HG02884 (cell line): ENCODE measurements around the gene TARDBP.
"Not testable (repeated sequence)": the region's sequence is repeated elsewhere in the genome, so short reads cannot be mapped to it uniquely, and the experiment has no call there.

ENCODE experiments used
- ATAC-seq: cut with Tn5 transposase; IDR thresholded peaks from one replicate; pipeline ENCODE4 v1.9.1; 2021; ENCODE audit warnings: mild to moderate bottlenecking, moderate library complexity; ENCODE audit not compliant: unreplicated experiment

TARDBP gene

GRCh38 chr1:11042065-11042464 lies 29.6 kb downstream of the TARDBP start:
- ATAC-seq = no peak

- no peak for ATAC-seq
Observed at GRCh38 chr1:11042995-11043874, 30.8 kb downstream of the TARDBP start.

GRCh38 chr1:11044086-11044848 lies 31.8 kb downstream of the TARDBP start:
- no peak for ATAC-seq

- no peak for ATAC-seq
Observed at GRCh38 chr1:11044849-11045427, 32.5 kb downstream of the TARDBP start.

GRCh38 chr1:11045428-11046269 lies 33.2 kb downstream of the TARDBP start:
- no peak for ATAC-seq

- ATAC-seq = no peak
Observed at GRCh38 chr1:11046270-11046566, 33.8 kb downstream of the TARDBP start.

GRCh38 chr1:11046625-11047365 lies 34.3 kb downstream of the TARDBP start, which contains the start of gene MASP2:
Gene MASP2 (minus strand): TSS chr1:11047239. CDS start chr1:11047207, 32 bp downstream.
- no peak for ATAC-seq

GRCh38 chr1:11051121-11051520 lies 38.7 kb downstream of the TARDBP start:
- ATAC-seq = not testable (repeated sequence)

GRCh38 chr1:11051781-11052511 lies 39.5 kb downstream of the TARDBP start:
- ATAC-seq = no peak

GRCh38 chr1:11052839-11053757 lies 40.6 kb downstream of the TARDBP start:
- no peak for ATAC-seq

- ATAC-seq = no peak
Observed at GRCh38 chr1:11053758-11054137, 41.3 kb downstream of the TARDBP start.

GRCh38 chr1:11054181-11054580 lies 41.7 kb downstream of the TARDBP start:
- no peak for ATAC-seq

- no peak for ATAC-seq
Observed at GRCh38 chr1:11054666-11055065, 42.2 kb downstream of the TARDBP start.

GRCh38 chr1:11055676-11056075 lies 43.2 kb downstream of the TARDBP start:
- ATAC-seq = no peak

- no peak for ATAC-seq
Observed at GRCh38 chr1:11056504-11056903, 44.0 kb downstream of the TARDBP start.

- no peak for ATAC-seq
Observed at GRCh38 chr1:11057477-11057876, 45.0 kb downstream of the TARDBP start.

- no peak for ATAC-seq
Observed at GRCh38 chr1:11058026-11058425, 45.6 kb downstream of the TARDBP start.

GRCh38 chr1:11058595-11059154 lies 46.2 kb downstream of the TARDBP start:
- ATAC-seq = no peak
